B cell (primary cell): ENCODE measurements around the gene OR5T3. TPM values are rescaled to one million over a fixed set of nuclear protein-coding genes. Genes with fewer than 3 reads are reported as not detected.

Experiments
- ATAC-seq: fragments of 200-7000 bp; cut with Tn5 transposase; one replicate; pipeline ENCODE4 v1.10.0; 2021; ENCODE audit warnings: low read depth, mild to moderate bottlenecking, moderate number of reproducible peaks, moderate library complexity
- CTCF ChIA-PET: fragments of 350-600 bp; sonication (Branson Sonifier 250); formaldehyde crosslinking; loops from one replicate; lab custom pipeline; 2021; ENCODE audit warnings: antibody characterized with exemption, inconsistent platforms; lab: Charles Lee
- POLR2A ChIA-PET: fragments of 350-600 bp; sonication (Branson Sonifier 250); formaldehyde crosslinking; loops from one replicate; lab custom pipeline; 2021; ENCODE audit warnings: antibody characterized with exemption; lab: Charles Lee
- DNase-seq: peaks from one replicate; pipeline ENCODE4 v3.0.0; 2013
- H2AFZ ChIP-seq: 2 replicates; pipeline ENCODE4 v1.6.1; 2012; ENCODE audit warnings: mild to moderate bottlenecking, low read depth, low read length; ENCODE audit not compliant: insufficient read depth, poor library complexity, severe bottlenecking
- H3K27ac ChIP-seq, 2 donors: 1 replicate in 1 of 2; 2 replicates in 1 of 2; pipeline ENCODE4 v1.5.1; 2012 to 2013; ENCODE audit warnings: low read length in 2 of 2, mild to moderate bottlenecking in 2 of 2, moderate library complexity in 1 of 2
- H3K27me3 ChIP-seq, 4 experiments: fragments of 200-600 bp in 1 of 4; sonication (generic) in 1 of 4; replicated peaks in 1 of 4; 1 replicate in 2 of 4; 2 replicates in 2 of 4; pipeline versions ENCODE4 v1.6.1 to v1.7.0; 2013 to 2016; ENCODE audit warnings: low read length in 3 of 4, mild to moderate bottlenecking in 2 of 4, mixed read lengths in 1 of 4, moderate library complexity in 1 of 4; ENCODE audit not compliant: insufficient read depth in 4 of 4, control insufficient read depth in 3 of 4; ENCODE audit errors: control extremely low read depth in 1 of 4
- H3K36me3 ChIP-seq, 2 experiments: replicated peaks in 1 of 2; 1 replicate in 1 of 2; 2 replicates in 1 of 2; pipeline versions ENCODE4 v1.6.1 to v1.7.1; 2013; ENCODE audit warnings: low read length in 1 of 2; ENCODE audit not compliant: insufficient read depth in 2 of 2, control insufficient read depth in 1 of 2; ENCODE audit errors: control extremely low read depth in 1 of 2, extremely low read depth in 1 of 2
- H3K4me1 ChIP-seq, 2 donors: fragments of 200-600 bp in 1 of 2; sonication (generic) in 1 of 2; 1 replicate in 1 of 2; 2 replicates in 1 of 2; pipeline versions ENCODE4 v1.5.1 to v1.6.1; 2013 to 2017; ENCODE audit warnings: low read length in 2 of 2; ENCODE audit not compliant: control insufficient read depth in 2 of 2, insufficient read depth in 2 of 2
- H3K4me2 ChIP-seq: replicated peaks from 2 replicates; pipeline ENCODE3; 2012; ENCODE audit warnings: mild to moderate bottlenecking, low read depth, low read length; ENCODE audit not compliant: poor library complexity, severe bottlenecking
- H3K4me3 ChIP-seq, 5 experiments: fragments of 200-600 bp in 1 of 5; sonication (generic) in 1 of 5; 1 replicate in 3 of 5; 2 replicates in 2 of 5; pipeline versions ENCODE4 v1.5.1 to v1.7.0; 2011 to 2016; ENCODE audit warnings: low read length in 4 of 5, mild to moderate bottlenecking in 4 of 5, low read depth in 2 of 5, control low read depth in 1 of 5, moderate library complexity in 1 of 5; ENCODE audit not compliant: insufficient read depth in 1 of 5; ENCODE audit errors: control extremely low read depth in 1 of 5, extremely low read depth in 1 of 5
- H3K79me2 ChIP-seq: fragments of 200-600 bp; sonication (generic); one replicate; pipeline ENCODE4 v1.6.0; 2016; ENCODE audit warnings: low read length; ENCODE audit not compliant: control insufficient read depth, insufficient read depth
- H3K9ac ChIP-seq: fragments of 200-600 bp; sonication (generic); 2 replicates; pipeline ENCODE4 v1.6.1; 2017; ENCODE audit warnings: mild to moderate bottlenecking, low read length, moderate library complexity
- H3K9me3 ChIP-seq, 3 donors: one replicate each; pipeline versions ENCODE4 v1.6.1 to v1.7.1; 2013; ENCODE audit warnings: low read length in 2 of 3; ENCODE audit not compliant: control insufficient read depth in 2 of 3, insufficient read depth in 1 of 3; ENCODE audit errors: control extremely low read depth in 1 of 3
- H4K20me1 ChIP-seq: 2 replicates; pipeline ENCODE4 v1.6.0; 2012; ENCODE audit warnings: mild to moderate bottlenecking, low read length; ENCODE audit not compliant: insufficient read depth, control insufficient read depth, poor library complexity, severe bottlenecking
- H3K27ac Mint-ChIP-seq: one replicate; pipeline ENCODE4 v1.8.0; 2021; ENCODE audit warnings: mixed read lengths
- H3K27me3 Mint-ChIP-seq: one replicate; pipeline ENCODE4 v1.8.0; 2021; ENCODE audit warnings: mixed read lengths
- H3K4me1 Mint-ChIP-seq: one replicate; pipeline ENCODE4 v1.8.0; 2021; ENCODE audit warnings: mixed read lengths
- H3K4me3 Mint-ChIP-seq: one replicate; pipeline ENCODE4 v1.8.0; 2021; ENCODE audit warnings: mixed read lengths
- H3K9me3 Mint-ChIP-seq: one replicate; pipeline ENCODE4 v1.8.0; 2022; ENCODE audit warnings: mixed read lengths; ENCODE audit not compliant: insufficient read depth
- EZH2 ChIP-seq: IDR thresholded peaks from 2 replicates; pipeline ENCODE4 v1.6.1; 2012; ENCODE audit warnings: borderline replicate concordance, low read depth, mild to moderate bottlenecking, moderate library complexity, low read length; ENCODE audit not compliant: insufficient read depth, poor library complexity, severe bottlenecking
- WGBS: methylation state at CpG from one replicate; pipeline ENCODE4 v1.1.5; 2013; ENCODE audit warnings: missing lambda C conversion rate; ENCODE audit not compliant: insufficient coverage; 5-methylcytosine and 5-hydroxymethylcytosine counted together
- intact Hi-C: fragments of 100-400 bp; cut with micrococcal nuclease; formaldehyde crosslinking; loops from one replicate; pipeline ENCODE4 v1.10.0; 2022
- polyA plus RNA-seq: library from polyadenylated mRNA; depleted of rRNA; stranded (reverse); fragments of >200 nt; gene quantifications from 2 replicates; pipeline ENCODE4 v1.2.3, GENCODE V29; 2012
- total RNA-seq, 2 donors: library from RNA; stranded (reverse); fragments of 120-200 nt in 1 of 2; gene quantifications; 1 replicate in 1 of 2; 2 replicates in 1 of 2; pipeline versions ENCODE4 v1.2.3 to v1.2.4, GENCODE V29; 2013 to 2022
- TF ChIP-seq, protein P1 (sequence below): fragments of 200-600 bp; IDR thresholded peaks from one replicate; pipeline ENCODE4 v1.8.0; 2022; ENCODE audit warnings: antibody characterized with exemption, mild to moderate bottlenecking

Gene OR5T3
- total and polyA plus RNA-seq, 2 donors (not counting 1 experiment from before 2014, with no cell fraction given) = not detected

DNA sequence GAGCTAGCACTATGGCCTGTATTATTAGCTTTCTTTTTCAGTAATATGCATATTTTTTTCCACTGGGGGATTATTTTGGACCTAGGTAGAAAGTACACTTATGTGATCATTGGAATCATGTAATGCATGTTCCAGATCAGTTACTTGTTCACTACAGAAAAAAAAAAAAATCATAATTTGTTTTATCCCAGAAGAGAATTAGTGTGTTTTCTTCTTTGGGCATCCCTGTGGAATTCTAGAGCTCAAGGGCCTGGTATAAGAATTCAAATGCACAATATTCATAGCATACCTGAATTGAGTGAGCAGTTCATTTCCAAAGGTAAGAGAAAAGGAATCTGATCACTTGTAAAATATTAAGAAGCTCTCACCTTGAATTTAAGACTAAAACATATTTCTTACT, 21.8 kb downstream of the OR5T3 start, which contains the start of gene OR5T1:
Gene OR5T1 (plus strand): TSS at position 301 of the 400 bp plus-strand sequence. CDS start 1,485 bp downstream, outside the sequence.
- no peak for TF ChIP-seq EZH2
- TF ChIP-seq, protein P1, sequence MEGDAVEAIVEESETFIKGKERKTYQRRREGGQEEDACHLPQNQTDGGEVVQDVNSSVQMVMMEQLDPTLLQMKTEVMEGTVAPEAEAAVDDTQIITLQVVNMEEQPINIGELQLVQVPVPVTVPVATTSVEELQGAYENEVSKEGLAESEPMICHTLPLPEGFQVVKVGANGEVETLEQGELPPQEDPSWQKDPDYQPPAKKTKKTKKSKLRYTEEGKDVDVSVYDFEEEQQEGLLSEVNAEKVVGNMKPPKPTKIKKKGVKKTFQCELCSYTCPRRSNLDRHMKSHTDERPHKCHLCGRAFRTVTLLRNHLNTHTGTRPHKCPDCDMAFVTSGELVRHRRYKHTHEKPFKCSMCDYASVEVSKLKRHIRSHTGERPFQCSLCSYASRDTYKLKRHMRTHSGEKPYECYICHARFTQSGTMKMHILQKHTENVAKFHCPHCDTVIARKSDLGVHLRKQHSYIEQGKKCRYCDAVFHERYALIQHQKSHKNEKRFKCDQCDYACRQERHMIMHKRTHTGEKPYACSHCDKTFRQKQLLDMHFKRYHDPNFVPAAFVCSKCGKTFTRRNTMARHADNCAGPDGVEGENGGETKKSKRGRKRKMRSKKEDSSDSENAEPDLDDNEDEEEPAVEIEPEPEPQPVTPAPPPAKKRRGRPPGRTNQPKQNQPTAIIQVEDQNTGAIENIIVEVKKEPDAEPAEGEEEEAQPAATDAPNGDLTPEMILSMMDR = no peak
- Mint-ChIP-seq H3K4me3 (no peak within 1 kb of the TSS), H3K27ac (no peak within 1 kb of the TSS), H3K9me3 (peaks cover 4% of the 10 kb centered on the region), H3K4me1 (no peaks in the 10 kb centered on the region), H3K27me3 (no peaks in the 10 kb centered on the region)
- intact Hi-C loops = no loop called here
- no peak within 1 kb of the TSS for H3K4me2 ChIP-seq
- no peak within 1 kb of the TSS for H2AFZ ChIP-seq
- H3K4me1 ChIP-seq = no peaks in the 10 kb centered on the region
- H3K4me3 ChIP-seq = no peak within 1 kb of the TSS
- DNase-seq = no peak
- H4K20me1 ChIP-seq = no peaks in the 10 kb centered on the region
- no peak for ATAC-seq
- no peaks in the 10 kb centered on the region for H3K27me3 ChIP-seq
- ChIA-PET POLR2A (no interaction called here), CTCF (no interaction called here)
- no peak within 1 kb of the TSS for H3K9ac ChIP-seq
- no peaks in the 10 kb centered on the region for H3K36me3 ChIP-seq
- no peak within 1 kb of the TSS for H3K27ac ChIP-seq
- no peaks in the 10 kb centered on the region for H3K79me2 ChIP-seq
- peaks cover 0 to 7% (median 0%) of the 10 kb centered on the region in 3 donors for H3K9me3 ChIP-seq

DNA sequence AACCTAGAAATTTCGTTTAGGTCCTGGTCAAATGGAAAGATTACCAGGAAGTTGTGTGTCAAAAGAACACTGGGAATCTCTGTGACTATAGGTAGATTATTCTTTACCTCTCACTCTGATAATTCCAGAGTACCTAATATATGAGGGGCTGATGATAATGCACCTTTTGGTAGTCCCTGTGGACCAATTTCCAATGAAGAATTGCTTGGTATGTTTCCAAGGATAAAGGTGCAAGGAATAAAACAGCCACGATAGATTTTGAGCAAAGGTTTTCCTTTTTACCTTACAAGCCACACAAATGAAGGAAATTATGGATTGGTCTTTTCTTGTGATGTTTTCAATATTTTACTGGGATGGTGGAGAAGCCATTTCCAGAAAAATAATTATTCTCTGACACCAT, 40.1 kb downstream of the OR5T3 start, which contains the start of gene OR8H1:
Gene OR8H1 (minus strand): TSS at position 101 of the 400 bp plus-strand sequence. CDS start 1,192 bp downstream, outside the sequence.
- ChIA-PET POLR2A (no interaction called here), CTCF (no interaction called here)
- Histone ChIP-seq H3K79me2 (no peaks in the 10 kb centered on the region), H3K4me1 (no peaks in the 10 kb centered on the region), H3K9me3 (peaks cover 0 to 3% (median 0%) of the 10 kb centered on the region in 3 donors), H3K9ac (no peak within 1 kb of the TSS), H3K4me2 (no peak within 1 kb of the TSS), H2AFZ (no peak within 1 kb of the TSS), H4K20me1 (no peaks in the 10 kb centered on the region), H3K4me3 (no peak within 1 kb of the TSS), H3K36me3 (no peaks in the 10 kb centered on the region), H3K27me3 (no peaks in the 10 kb centered on the region), H3K27ac (no peak within 1 kb of the TSS)
- TF ChIP-seq, protein P1 = no peak
- no peak for TF ChIP-seq EZH2
- Mint-ChIP-seq H3K27me3 (no peaks in the 10 kb centered on the region), H3K27ac (no peak within 1 kb of the TSS), H3K9me3 (peaks cover 2% of the 10 kb centered on the region), H3K4me3 (no peak within 1 kb of the TSS), H3K4me1 (no peaks in the 10 kb centered on the region)
- ATAC-seq = no peak
- DNase-seq = no peak
- no CpG with 5 or more reads among the region's 2 CpGs for WGBS
- intact Hi-C loops = no loop called here
